HEK293 (cell line): ENCODE data around the gene STXBP3.

Source experiments
- CTCF ChIA-PET: fragments of 350-600 bp; formaldehyde crosslinking; extraction: SDS; loops from one replicate; lab custom pipeline; 2021; ENCODE audit warnings: antibody characterized with exemption; lab: Yijun Ruan, JAX
- POLR2A ChIA-PET: fragments of 300-600 bp; formaldehyde crosslinking; extraction: SDS; loops from one replicate; lab custom pipeline; 2020; ENCODE audit warnings: antibody characterized with exemption, inconsistent platforms; lab: Yijun Ruan, JAX
- H3K27ac ChIP-seq: fragments of 200-500 bp; sonication (Bioruptor generic); 2 replicates; pipeline ENCODE4 v1.5.1; 2014; ENCODE audit warnings: low read depth, low read length, control low read depth, inconsistent platforms; ENCODE audit errors: extremely low read depth
- H3K36me3 ChIP-seq, 2 experiments: fragments of 200-500 bp in 1 of 2; sonication (Bioruptor generic) in 1 of 2; 1 replicate in 1 of 2; 2 replicates in 1 of 2; pipeline ENCODE4 v1.5.1; 2014 to 2017; ENCODE audit warnings: inconsistent platforms in 2 of 2, low read length in 2 of 2; ENCODE audit not compliant: control insufficient read depth in 2 of 2, insufficient read depth in 1 of 2
- H3K4me1 ChIP-seq: fragments of 200-500 bp; sonication (Bioruptor generic); 2 replicates; pipeline ENCODE4 v1.5.1; 2014; ENCODE audit warnings: mild to moderate bottlenecking, low read length, inconsistent platforms; ENCODE audit not compliant: control insufficient read depth, insufficient read depth
- H3K4me3 ChIP-seq: 2 replicates; pipeline ENCODE4 v1.5.1; 2011; ENCODE audit warnings: low read depth, mild to moderate bottlenecking, control low read depth, low read length, moderate library complexity
- H3K9me3 ChIP-seq: fragments of 200-500 bp; sonication (Bioruptor generic); 2 replicates; pipeline ENCODE4 v1.5.1; 2014; ENCODE audit warnings: low read depth, low read length, inconsistent platforms; ENCODE audit not compliant: control insufficient read depth, insufficient read depth
- AEBP2 ChIP-seq: fragments of 450-650 bp; formaldehyde crosslinking; IDR thresholded peaks from 2 replicates; pipeline ENCODE4 v1.5.1; 2016; ENCODE audit warnings: missing biosample characterization, missing genetic modification characterization, borderline replicate concordance
- ELK4 ChIP-seq: IDR thresholded peaks from 2 replicates; pipeline ENCODE4 v1.6.1; 2011; ENCODE audit warnings: mild to moderate bottlenecking, low read depth, low read length, borderline replicate concordance
- INSM2 ChIP-seq: fragments of 450-650 bp; formaldehyde crosslinking; IDR thresholded peaks from 2 replicates; pipeline ENCODE4 v1.5.1; 2016; ENCODE audit warnings: missing biosample characterization, missing genetic modification characterization
- KLF10 ChIP-seq: fragments of 450-650 bp; IDR thresholded peaks from 2 replicates; pipeline ENCODE4 v1.5.1; 2018; ENCODE audit warnings: missing biosample characterization, mild to moderate bottlenecking, missing genetic modification characterization
- OSR2 ChIP-seq: fragments of 450-650 bp; formaldehyde crosslinking; IDR thresholded peaks from 2 replicates; pipeline ENCODE4 v1.5.1; 2016; ENCODE audit warnings: missing biosample characterization, missing genetic modification characterization
- SALL2 ChIP-seq: fragments of 450-650 bp; formaldehyde crosslinking; IDR thresholded peaks from 2 replicates; pipeline ENCODE4 v1.5.0; 2017; ENCODE audit warnings: missing biosample characterization, mild to moderate bottlenecking, missing genetic modification characterization, borderline replicate concordance
- SP2 ChIP-seq: fragments of 450-650 bp; formaldehyde crosslinking; IDR thresholded peaks from 2 replicates; pipeline ENCODE4 v1.5.1; 2016; ENCODE audit warnings: missing biosample characterization, missing genetic modification characterization
- SP7 ChIP-seq: fragments of 450-650 bp; formaldehyde crosslinking; IDR thresholded peaks from 2 replicates; pipeline ENCODE4 v1.5.1; 2016; ENCODE audit warnings: missing biosample characterization, missing genetic modification characterization
- TRIM28 ChIP-seq: IDR thresholded peaks from 2 replicates; pipeline ENCODE4 v1.6.1; 2011; ENCODE audit warnings: low read length, control low read depth, borderline replicate concordance
- ZBTB48 ChIP-seq: fragments of 450-650 bp; formaldehyde crosslinking; IDR thresholded peaks from 2 replicates; pipeline ENCODE4 v1.5.1; 2016; ENCODE audit warnings: missing biosample characterization, missing genetic modification characterization
- ZBTB49 ChIP-seq: fragments of 450-650 bp; formaldehyde crosslinking; IDR thresholded peaks from 2 replicates; pipeline ENCODE4 v1.5.1; 2016; ENCODE audit warnings: missing biosample characterization, missing genetic modification characterization, low read depth
- ZEB2 ChIP-seq: fragments of 450-650 bp; formaldehyde crosslinking; IDR thresholded peaks from 2 replicates; pipeline ENCODE4 v1.5.1; 2016; ENCODE audit warnings: missing biosample characterization, missing genetic modification characterization
- ZNF157 ChIP-seq: fragments of 450-650 bp; formaldehyde crosslinking; IDR thresholded peaks from 2 replicates; pipeline ENCODE4 v1.5.1; 2016; ENCODE audit warnings: missing biosample characterization, missing genetic modification characterization
- ZNF16 ChIP-seq: fragments of 450-650 bp; formaldehyde crosslinking; IDR thresholded peaks from 2 replicates; pipeline ENCODE4 v1.5.1; 2016; ENCODE audit warnings: low read depth, missing biosample characterization, missing genetic modification characterization
- ZNF19 ChIP-seq: fragments of 450-650 bp; formaldehyde crosslinking; IDR thresholded peaks from 2 replicates; pipeline ENCODE4; 2016; ENCODE audit warnings: missing biosample characterization, missing genetic modification characterization, low read depth
- ZNF202 ChIP-seq: fragments of 450-650 bp; formaldehyde crosslinking; IDR thresholded peaks from 2 replicates; pipeline ENCODE4 v1.5.1; 2016; ENCODE audit warnings: missing biosample characterization, missing genetic modification characterization, borderline replicate concordance
- ZNF211 ChIP-seq: fragments of 450-650 bp; formaldehyde crosslinking; IDR thresholded peaks from 2 replicates; pipeline ENCODE4 v1.5.1; 2016; ENCODE audit warnings: low read depth, missing biosample characterization, missing genetic modification characterization
- ZNF248 ChIP-seq: fragments of 450-650 bp; formaldehyde crosslinking; IDR thresholded peaks from 2 replicates; pipeline ENCODE4 v1.5.1; 2017; ENCODE audit warnings: missing biosample characterization, missing genetic modification characterization
- ZNF280D ChIP-seq: fragments of 450-650 bp; formaldehyde crosslinking; IDR thresholded peaks from 2 replicates; pipeline ENCODE4 v1.5.1; 2016; ENCODE audit warnings: missing biosample characterization, missing genetic modification characterization
- ZNF473 ChIP-seq: fragments of 450-650 bp; formaldehyde crosslinking; IDR thresholded peaks from 2 replicates; pipeline ENCODE4 v1.5.1; 2017; ENCODE audit warnings: missing biosample characterization, missing genetic modification characterization
- ZNF48 ChIP-seq: fragments of 450-650 bp; formaldehyde crosslinking; IDR thresholded peaks from 2 replicates; pipeline ENCODE4 v1.5.1; 2016; ENCODE audit warnings: missing biosample characterization, missing genetic modification characterization
- ZNF548 ChIP-seq: fragments of 450-650 bp; formaldehyde crosslinking; IDR thresholded peaks from 2 replicates; pipeline ENCODE4 v1.5.1; 2016; ENCODE audit warnings: missing biosample characterization, missing genetic modification characterization
- ZNF677 ChIP-seq: fragments of 450-650 bp; IDR thresholded peaks from 2 replicates; pipeline ENCODE4 v1.5.0; 2018; ENCODE audit warnings: missing biosample characterization, mild to moderate bottlenecking, missing genetic modification characterization, moderate library complexity
- ZSCAN4 ChIP-seq: fragments of 450-650 bp; formaldehyde crosslinking; IDR thresholded peaks from 2 replicates; pipeline ENCODE4 v1.5.1; 2017; ENCODE audit warnings: missing biosample characterization, missing genetic modification characterization
- ZSCAN5A ChIP-seq: fragments of 450-650 bp; formaldehyde crosslinking; IDR thresholded peaks from 2 replicates; pipeline ENCODE4 v1.5.1; 2016; ENCODE audit warnings: missing biosample characterization, missing genetic modification characterization

STXBP3 gene

GRCh38 chr1:108747898-108748297, 1.4 kb downstream of the STXBP3 start (continued):
- TF ChIP-seq INSM2 (tag by site-specific recombination) = no peak
- TF ChIP-seq ZNF473 (tag by site-specific recombination) = no peak
- TF ChIP-seq AEBP2 (tag by site-specific recombination) = no peak
- no peak for TF ChIP-seq ZEB2 (tag by site-specific recombination)
- no peak for TF ChIP-seq ZNF280D (tag by site-specific recombination)
- no peak for TF ChIP-seq SP2
- TF ChIP-seq ZSCAN4 (tag by site-specific recombination) = no peak

GRCh38 chr1:108749081-108749480, 2.6 kb downstream of the STXBP3 start:
- POLR2A ChIA-PET = interaction anchor here (0.7 kb wide), 1 partner anchor 9 kb away, joined by 3 read pairs; no protein-coding TSS in a partner anchor
- H3K27ac ChIP-seq = no peak overlapping the region
- peaks cover 2% of the 10 kb centered on the region; the same call in 1 of the 2 replicates for H3K4me1 ChIP-seq
- CTCF ChIA-PET = interaction anchor here (0.6 kb wide), 1 partner anchor 153 kb away, joined by 6 read pairs; no protein-coding TSS in a partner anchor
- H3K9me3 ChIP-seq = no peaks in the 10 kb centered on the region
- H3K36me3 ChIP-seq = peaks cover 7 to 10% of the 10 kb centered on the region in 2 experiments
- TF ChIP-seq TRIM28 = no peak
- TF ChIP-seq ZNF19 (tag by site-specific recombination) = no peak
- no peak for TF ChIP-seq ZSCAN5A (tag by site-specific recombination)
- no peak for TF ChIP-seq ZNF548 (tag by site-specific recombination)
- TF ChIP-seq ZBTB49 = no peak
- no peak for TF ChIP-seq ZNF202 (tag by site-specific recombination)
- no peak for TF ChIP-seq ZNF16 (tag by site-specific recombination)
- TF ChIP-seq ZNF157 = no peak
- no peak for TF ChIP-seq KLF10 (tag by site-specific recombination)
- no peak for TF ChIP-seq ZBTB48 (tag by site-specific recombination)
- TF ChIP-seq OSR2 (tag by site-specific recombination) = no peak
- TF ChIP-seq SALL2 (tag by site-specific recombination) = no peak
- TF ChIP-seq ELK4 = no peak
- no peak for TF ChIP-seq ZNF677 (tag by site-specific recombination)
- no peak for TF ChIP-seq SP7 (tag by site-specific recombination)
- no peak for TF ChIP-seq ZNF48 (tag by site-specific recombination)
- no peak for TF ChIP-seq ZEB2 (tag by site-specific recombination)
- TF ChIP-seq ZNF211 (tag by site-specific recombination) = no peak
- no peak for TF ChIP-seq ZNF248 (tag by site-specific recombination)
- no peak overlapping the region for H3K4me3 ChIP-seq
